ENCODE results near the gene SENP2.

GRCh38 chr3:185583925-185584324 lies 2.2 kb upstream of the SENP2 start:
- TF ChIP-seq CTCF (IDR thresholded peaks at IDR 0.05) (no peak), POLR2A (IDR thresholded peaks at IDR 0.05) (no peak), EP300 (IDR thresholded peaks at IDR 0.05) (no peak)
